BLaER1 treated with 17β-estradiol and CSF1 and Interleukin-3, amounts not matched to agents 10 nM and 100 nM (cell line): Measurements from ENCODE around the gene ENC1.

Source experiments
- H3K27ac ChIP-seq, 11 experiments: shearing (Covaris generic); formaldehyde crosslinking; 2 replicates each; pipeline ENCODE4 v1.8.1; 2022
- H3K27me3 ChIP-seq, 11 experiments: shearing (Covaris generic); formaldehyde crosslinking; 2 replicates each; pipeline ENCODE4 v1.8.1; 2022
- H3K36me3 ChIP-seq, 11 experiments: shearing (Covaris generic); formaldehyde crosslinking; 2 replicates each; pipeline ENCODE4 v1.8.1; 2022
- H3K4me1 ChIP-seq, 10 experiments: shearing (Covaris generic); formaldehyde crosslinking; 2 replicates each; pipeline ENCODE4 v1.8.1; 2022
- H3K4me2 ChIP-seq, 11 experiments: shearing (Covaris generic); formaldehyde crosslinking; 2 replicates each; pipeline ENCODE4 v1.8.1; 2022
- H3K4me3 ChIP-seq, 10 experiments: shearing (Covaris generic); formaldehyde crosslinking; 2 replicates each; pipeline ENCODE4 v1.8.1; 2022
- H3K9ac ChIP-seq, 11 experiments: shearing (Covaris generic); formaldehyde crosslinking; 2 replicates each; pipeline ENCODE4 v1.8.1; 2022
- H3K9me3 ChIP-seq, 11 experiments: shearing (Covaris generic); formaldehyde crosslinking; replicated peaks in 1 of 11; 2 replicates each; pipeline ENCODE4 v1.8.1; 2022
- H4K20me1 ChIP-seq, 11 experiments: shearing (Covaris generic); formaldehyde crosslinking; 2 replicates each; pipeline ENCODE4 v1.8.1; 2022
- Cebpa-rat ChIP-seq, 11 experiments: shearing (Covaris generic); IDR thresholded peaks; 2 replicates each; pipeline ENCODE4 v1.8.1; 2022

ENC1 gene

DNA sequence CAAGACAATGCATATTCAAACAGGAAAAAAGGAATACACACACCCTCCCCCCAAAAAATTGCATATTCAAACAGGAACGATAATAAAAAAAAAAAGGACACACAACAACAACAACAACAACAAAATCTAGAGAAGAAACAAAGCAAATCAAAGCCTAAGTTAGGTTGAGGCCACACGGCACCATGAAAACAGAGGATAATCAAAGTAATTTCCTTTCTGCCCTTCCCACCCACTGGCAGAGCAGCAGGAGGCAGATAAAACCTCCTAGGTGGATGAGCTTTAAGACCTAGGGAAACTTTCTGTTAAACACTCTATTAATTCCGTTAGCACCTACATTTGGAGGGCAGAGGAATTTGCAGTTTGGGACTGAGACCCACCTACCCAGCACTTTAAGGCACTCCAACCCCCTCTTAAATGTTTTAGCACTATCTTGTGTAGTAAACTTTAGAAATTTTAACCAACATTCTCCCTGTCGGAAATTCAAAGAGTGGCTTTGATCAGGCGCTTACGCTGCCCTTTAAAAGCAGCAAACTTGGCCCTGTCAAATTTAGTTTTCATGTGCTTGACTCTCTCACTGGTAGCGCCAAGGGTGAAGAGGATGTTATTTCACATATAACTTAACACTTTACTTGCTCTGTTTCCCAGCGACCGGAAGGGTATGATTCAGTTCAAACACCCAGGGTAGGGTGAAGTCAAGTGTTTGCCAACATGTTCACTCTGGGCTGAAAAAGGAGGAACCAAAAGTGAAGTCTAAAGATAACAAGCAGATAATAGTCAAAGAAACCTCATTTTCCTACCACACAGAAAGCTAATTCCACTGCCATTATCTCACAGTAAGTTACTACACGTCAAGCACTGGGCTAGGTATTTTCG, 9.2 kb downstream of the ENC1 start:
- peaks cover 48 to 91% (median 72%) of the 10 kb centered on the region in 11 experiments for H3K36me3 ChIP-seq
- H3K4me3 ChIP-seq: peak overlapping the region in 7 of 10 experiments; percentile 11 to 53 (median 21); a peak in 12 of 20 replicates
- peak overlapping the region; percentile 56 to 76 (median 66); a peak in 21 of 22 replicates for H3K9ac ChIP-seq

DNA sequence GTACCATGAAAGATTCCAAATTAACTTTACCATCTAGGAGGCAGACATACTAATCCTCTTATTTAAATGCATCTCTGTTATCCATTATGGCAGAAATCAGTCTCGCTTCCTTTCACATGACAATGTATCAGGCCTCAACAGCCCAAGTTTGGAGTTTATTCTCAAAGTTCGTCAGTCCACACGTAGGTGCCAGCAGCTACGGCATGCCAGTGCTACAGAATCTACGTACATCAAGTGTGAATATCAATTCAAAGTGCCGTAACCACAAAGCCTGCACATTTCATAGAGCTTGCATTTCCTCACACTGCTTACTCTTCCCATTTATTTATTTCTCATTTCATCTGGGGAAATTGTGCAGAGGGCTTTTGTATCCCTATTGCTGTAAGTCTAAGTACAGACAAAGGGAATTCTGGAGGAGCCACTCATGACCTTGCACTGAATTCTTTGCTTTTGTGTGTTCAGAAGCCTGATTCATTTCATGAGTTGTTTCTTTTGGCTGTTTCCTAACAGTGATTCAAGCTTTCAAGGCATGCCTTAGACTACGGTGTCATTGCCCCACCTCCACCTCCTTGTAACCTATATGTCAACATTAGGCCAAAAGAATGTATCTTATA, 10.0 kb downstream of the ENC1 start:
- peaks cover 0 to 10% (median 0%) of the 10 kb centered on the region in 11 experiments; a peak in 6 of 22 replicates for H3K9me3 ChIP-seq
- H3K36me3 ChIP-seq: peaks cover 41 to 85% (median 65%) of the 10 kb centered on the region in 11 experiments
- peaks cover 40 to 56% (median 51%) of the 10 kb centered on the region in 10 experiments for H3K4me1 ChIP-seq
- peak overlapping the region in 10 of 11 experiments; percentile 77 to 89 (median 82); a peak in 21 of 22 replicates for H3K27ac ChIP-seq
- TF ChIP-seq Cebpa-rat (IDR thresholded peaks at IDR 0.05): no peak
- no peaks in the 10 kb centered on the region for H3K27me3 ChIP-seq
- peaks cover 0 to 92% (median 52%) of the 10 kb centered on the region in 11 experiments; a peak in 19 of 22 replicates for H4K20me1 ChIP-seq
- H3K4me3 ChIP-seq: peak overlapping the region in 1 of 10 experiments; percentile 21; a peak in 1 of 20 replicates
- peak overlapping the region in 9 of 11 experiments; percentile 56 to 76 (median 64); a peak in 9 of 22 replicates for H3K9ac ChIP-seq
- peak overlapping the region; percentile 74 to 96 (median 83) for H3K4me2 ChIP-seq

More for the DNA sequence above, 9.2 kb downstream of the ENC1 start:
- peak overlapping the region; percentile 74 to 96 (median 83) for H3K4me2 ChIP-seq
- peak in 3 of 11 experiments; percentile 27 to 46 (median 30); a peak in 2 of 22 replicates for TF ChIP-seq Cebpa-rat (IDR thresholded peaks at IDR 0.05)
- H3K27ac ChIP-seq: peak overlapping the region; percentile 40 to 89 (median 82); a peak in 21 of 22 replicates
- peaks cover 0 to 93% (median 60%) of the 10 kb centered on the region in 11 experiments; a peak in 19 of 22 replicates for H4K20me1 ChIP-seq
- peaks cover 0 to 15% (median 0%) of the 10 kb centered on the region in 11 experiments; a peak in 7 of 22 replicates for H3K9me3 ChIP-seq
- no peaks in the 10 kb centered on the region for H3K27me3 ChIP-seq
- peaks cover 40 to 63% (median 52%) of the 10 kb centered on the region in 10 experiments for H3K4me1 ChIP-seq

DNA sequence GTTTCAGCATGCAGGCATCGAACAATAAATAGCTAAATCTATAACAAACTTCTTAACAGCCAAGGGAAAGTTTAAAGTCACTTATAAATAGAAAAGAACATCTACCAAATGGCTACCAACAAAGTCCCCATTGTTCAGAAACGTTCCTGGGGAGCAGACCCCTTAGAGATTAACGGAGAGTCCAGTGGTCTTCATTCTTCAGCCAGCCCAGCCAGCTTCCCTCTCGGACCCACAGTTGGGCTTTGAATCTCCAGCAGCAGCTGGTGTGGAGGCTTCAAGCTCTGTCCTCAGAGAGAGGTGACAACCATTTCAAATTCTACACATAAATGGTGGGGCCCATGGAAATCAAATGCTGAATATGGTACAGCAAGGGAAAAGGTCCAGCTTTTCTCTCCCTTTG, 11.2 kb downstream of the ENC1 start:
- peaks cover 0 to 3% (median 0%) of the 10 kb centered on the region in 11 experiments; a peak in 1 of 22 replicates for H3K9me3 ChIP-seq
- peaks cover 40 to 43% (median 41%) of the 10 kb centered on the region in 10 experiments for H3K4me1 ChIP-seq
- no peak overlapping the region for H3K4me3 ChIP-seq
- H3K27me3 ChIP-seq: no peaks in the 10 kb centered on the region
- peaks cover 0 to 81% (median 40%) of the 10 kb centered on the region in 11 experiments; a peak in 12 of 22 replicates for H4K20me1 ChIP-seq
- peaks cover 29 to 72% (median 52%) of the 10 kb centered on the region in 11 experiments; a peak in 21 of 22 replicates for H3K36me3 ChIP-seq
- H3K9ac ChIP-seq: no peak overlapping the region
- no peak overlapping the region for H3K4me2 ChIP-seq
- H3K27ac ChIP-seq: no peak overlapping the region
- no peak for TF ChIP-seq Cebpa-rat (IDR thresholded peaks at IDR 0.05)

DNA sequence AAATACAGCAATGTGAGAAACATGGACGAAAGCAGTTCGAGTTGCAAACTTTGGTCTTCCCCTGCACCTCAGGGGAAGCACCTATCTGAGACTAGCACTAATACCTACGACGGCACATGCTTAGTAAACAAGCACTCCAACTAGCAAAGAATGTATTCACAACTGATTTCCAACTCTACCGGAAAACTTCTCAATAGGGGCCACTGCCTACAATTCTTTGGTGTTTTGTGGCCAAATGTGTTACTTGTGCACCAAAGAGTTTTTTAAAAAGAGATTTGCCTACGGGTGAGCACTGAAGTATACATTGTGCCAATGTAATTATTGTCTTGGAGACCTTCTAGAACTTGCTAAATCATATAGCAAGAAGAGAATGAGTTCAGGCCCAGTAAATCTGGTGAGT, 12.2 kb downstream of the ENC1 start:
- Histone ChIP-seq H3K4me2 (no peak overlapping the region), H4K20me1 (peaks cover 0 to 72% (median 33%) of the 10 kb centered on the region in 11 experiments; a peak in 11 of 22 replicates), H3K36me3 (peaks cover 29 to 63% (median 44%) of the 10 kb centered on the region in 11 experiments; a peak in 21 of 22 replicates), H3K4me1 (peaks cover 31 to 34% (median 32%) of the 10 kb centered on the region in 10 experiments), H3K4me3 (no peak overlapping the region), H3K27me3 (no peaks in the 10 kb centered on the region), H3K27ac (no peak overlapping the region), H3K9me3 (peaks cover 0 to 7% (median 0%) of the 10 kb centered on the region in 11 experiments; a peak in 1 of 22 replicates), H3K9ac (no peak overlapping the region)
- TF ChIP-seq Cebpa-rat (IDR thresholded peaks at IDR 0.05): no peak

DNA sequence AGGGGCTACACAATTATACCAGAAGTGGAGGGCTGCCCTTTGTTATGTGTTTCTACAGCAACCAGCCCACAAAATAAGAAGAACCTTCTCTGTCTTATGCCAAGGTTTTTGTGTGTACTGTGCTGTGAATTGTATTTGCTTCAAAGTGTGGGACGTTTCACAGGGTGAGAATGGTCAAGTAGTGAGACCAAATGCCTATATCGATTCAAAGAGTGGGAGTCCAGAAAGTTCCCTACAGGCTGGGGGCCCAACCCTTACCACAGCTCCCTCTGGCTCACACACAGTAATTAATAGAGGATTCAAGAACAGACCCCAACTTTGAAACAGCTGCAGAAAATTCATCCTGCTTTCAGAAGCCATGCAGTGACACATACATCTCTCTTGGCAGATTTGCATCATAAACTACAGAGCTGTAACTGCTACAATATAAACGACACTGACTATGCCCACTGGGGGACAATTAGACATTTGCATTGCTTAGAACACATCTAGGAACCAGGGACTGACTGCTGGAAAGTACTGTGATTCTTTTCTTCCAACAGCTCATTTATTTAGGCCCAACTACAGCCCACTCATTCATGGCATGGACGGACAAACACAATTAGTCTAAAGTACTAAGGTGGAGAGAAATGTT, 12.8 kb downstream of the ENC1 start:
- Histone ChIP-seq H3K36me3 (peaks cover 28 to 57% (median 40%) of the 10 kb centered on the region in 11 experiments; a peak in 21 of 22 replicates), H3K27me3 (no peaks in the 10 kb centered on the region), H3K27ac (no peak overlapping the region), H3K4me2 (no peak overlapping the region), H3K4me1 (peaks cover 25 to 28% (median 26%) of the 10 kb centered on the region in 10 experiments), H3K9ac (no peak overlapping the region), H4K20me1 (peaks cover 0 to 66% (median 28%) of the 10 kb centered on the region in 11 experiments; a peak in 10 of 22 replicates), H3K4me3 (no peak overlapping the region), H3K9me3 (peaks cover 0 to 7% (median 0%) of the 10 kb centered on the region in 11 experiments; a peak in 1 of 22 replicates)
- no peak for TF ChIP-seq Cebpa-rat (IDR thresholded peaks at IDR 0.05)

DNA sequence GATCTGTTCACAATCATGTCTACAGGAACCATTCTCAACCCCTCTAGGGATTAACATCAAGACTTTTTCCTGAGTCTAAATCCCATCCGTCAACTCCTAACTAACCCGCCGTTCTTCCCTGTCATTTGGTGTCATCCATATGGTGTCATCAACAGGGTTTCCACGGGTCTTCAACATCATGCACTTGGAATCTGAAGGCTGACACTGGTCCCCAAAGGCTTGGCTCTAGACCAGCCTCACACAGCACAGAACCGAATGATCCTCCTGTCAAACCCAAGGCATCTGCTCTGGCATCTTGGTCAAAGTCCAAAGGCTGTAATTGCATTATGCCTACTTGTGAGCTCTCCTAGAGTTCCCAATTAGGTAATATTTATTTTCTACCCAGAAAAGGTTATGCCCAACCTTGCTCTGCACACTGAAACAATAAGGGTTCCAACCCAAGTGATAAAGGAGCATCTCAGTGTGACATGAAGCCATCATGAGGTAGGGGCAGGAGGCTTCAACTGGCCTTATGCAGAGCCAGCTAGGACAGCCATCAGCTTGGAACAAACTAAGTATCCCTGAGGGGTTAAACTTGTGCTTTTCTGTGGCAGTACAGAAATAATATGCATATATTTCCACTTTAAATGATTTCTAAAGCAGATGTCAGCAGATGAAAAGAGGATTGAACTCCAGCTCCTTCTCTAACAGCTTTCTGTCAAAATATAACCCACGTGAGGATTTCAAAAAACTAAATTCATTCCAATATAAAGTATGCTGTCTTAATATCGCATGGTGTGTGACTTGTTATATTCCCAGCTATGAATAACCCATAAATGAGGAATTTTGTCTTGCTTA, 13.9 kb downstream of the ENC1 start:
- TF ChIP-seq Cebpa-rat (IDR thresholded peaks at IDR 0.05): no peak
- Histone ChIP-seq H4K20me1 (peaks cover 0 to 55% (median 18%) of the 10 kb centered on the region in 11 experiments; a peak in 9 of 22 replicates), H3K4me3 (no peak overlapping the region), H3K9me3 (peaks cover 0 to 7% (median 0%) of the 10 kb centered on the region in 11 experiments; a peak in 1 of 22 replicates), H3K4me1 (peaks cover 14 to 16% (median 15%) of the 10 kb centered on the region in 10 experiments), H3K4me2 (no peak overlapping the region), H3K36me3 (peaks cover 26 to 50% (median 39%) of the 10 kb centered on the region in 11 experiments; a peak in 21 of 22 replicates), H3K9ac (no peak overlapping the region), H3K27ac (no peak overlapping the region; a peak in 1 of 22 replicates), H3K27me3 (no peaks in the 10 kb centered on the region)

DNA sequence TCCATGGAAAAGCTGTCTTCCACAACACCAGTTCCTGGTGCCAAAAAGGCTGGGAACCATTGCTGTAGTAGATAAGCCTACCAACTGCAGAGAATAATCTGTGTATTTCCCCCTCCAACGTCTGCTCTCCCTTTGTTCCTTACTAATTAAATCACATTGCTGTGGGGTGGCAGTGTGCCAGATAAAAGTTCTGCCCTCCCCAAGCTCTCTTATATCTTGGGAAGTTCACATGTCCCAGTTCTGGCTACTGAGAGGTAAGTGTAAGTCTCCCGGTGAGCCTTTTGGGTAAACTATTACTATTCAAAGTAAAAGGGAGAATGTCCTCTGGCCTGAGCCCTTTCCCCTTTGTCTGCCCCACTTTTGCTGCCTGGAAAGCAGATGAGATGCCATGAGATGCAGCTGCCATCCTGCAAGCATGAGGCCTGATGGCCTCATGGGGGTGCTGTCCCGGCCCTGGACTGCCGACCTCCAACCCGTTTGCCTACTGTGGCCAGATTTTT, 14.7 kb downstream of the ENC1 start:
- Histone ChIP-seq H3K4me1 (peaks cover 6 to 9% (median 8%) of the 10 kb centered on the region in 10 experiments), H3K9me3 (peaks cover 0 to 7% (median 0%) of the 10 kb centered on the region in 11 experiments; a peak in 1 of 22 replicates), H3K27ac (no peak overlapping the region), H3K27me3 (no peaks in the 10 kb centered on the region), H3K4me2 (no peak overlapping the region), H3K36me3 (peaks cover 26 to 44% (median 35%) of the 10 kb centered on the region in 11 experiments; a peak in 21 of 22 replicates), H3K4me3 (no peak overlapping the region), H3K9ac (no peak overlapping the region), H4K20me1 (peaks cover 0 to 49% (median 13%) of the 10 kb centered on the region in 11 experiments; a peak in 9 of 22 replicates)
- TF ChIP-seq Cebpa-rat (IDR thresholded peaks at IDR 0.05): no peak
